GM21447 (cell line): ENCODE data around the gene FAM162A.
"Not testable (repeated sequence)": the region's sequence is repeated elsewhere in the genome, so short reads cannot be mapped to it uniquely, and the experiment has no call there.

ENCODE experiments used
- ATAC-seq: cut with Tn5 transposase; IDR thresholded peaks from one replicate; pipeline ENCODE4 v1.9.1; 2021; ENCODE audit not compliant: unreplicated experiment

The FAM162A gene

GRCh38 chr3:122416966-122417365 lies 33.0 kb downstream of the FAM162A start:
- ATAC-seq: no peak

- ATAC-seq: no peak
Observed at GRCh38 chr3:122421101-122421500, 37.1 kb downstream of the FAM162A start.

- ATAC-seq: no peak
Observed at GRCh38 chr3:122421836-122422235, 37.9 kb downstream of the FAM162A start.

GRCh38 chr3:122427857-122428471 lies 44.0 kb downstream of the FAM162A start:
- ATAC-seq: no peak

- ATAC-seq: no peak
Observed at GRCh38 chr3:122430371-122430770, 46.4 kb downstream of the FAM162A start.

- ATAC-seq: no peak
Observed at GRCh38 chr3:122435950-122436349, 52.0 kb downstream of the FAM162A start.

GRCh38 chr3:122443090-122443489 lies 59.1 kb downstream of the FAM162A start:
- no peak for ATAC-seq

GRCh38 chr3:122443762-122444490 lies 59.9 kb downstream of the FAM162A start:
- ATAC-seq: not testable (repeated sequence)

GRCh38 chr3:122444491-122444887 lies 60.5 kb downstream of the FAM162A start:
- ATAC-seq: not testable (repeated sequence)

GRCh38 chr3:122448218-122448617 lies 64.2 kb downstream of the FAM162A start:
- not testable (repeated sequence) for ATAC-seq

- no peak for ATAC-seq
Observed at GRCh38 chr3:122451371-122451770, 67.4 kb downstream of the FAM162A start.

GRCh38 chr3:122456074-122456473 lies 72.1 kb downstream of the FAM162A start:
- no peak for ATAC-seq

GRCh38 chr3:122457706-122458105 lies 73.7 kb downstream of the FAM162A start:
- no peak for ATAC-seq

- ATAC-seq: no peak
Observed at GRCh38 chr3:122458992-122459391, 75.0 kb downstream of the FAM162A start.

- ATAC-seq: no peak
Observed at GRCh38 chr3:122461806-122462205, 77.8 kb downstream of the FAM162A start.
